Measurements from ENCODE around the gene HOOK2. TPM values are rescaled to one million over a fixed set of nuclear protein-coding genes. Genes with fewer than 3 reads are reported as not detected.

HOOK2 gene
- polyA plus RNA-seq, 3 donors, result 0.55 to 28.6 (median 1.1) TPM

DNA sequence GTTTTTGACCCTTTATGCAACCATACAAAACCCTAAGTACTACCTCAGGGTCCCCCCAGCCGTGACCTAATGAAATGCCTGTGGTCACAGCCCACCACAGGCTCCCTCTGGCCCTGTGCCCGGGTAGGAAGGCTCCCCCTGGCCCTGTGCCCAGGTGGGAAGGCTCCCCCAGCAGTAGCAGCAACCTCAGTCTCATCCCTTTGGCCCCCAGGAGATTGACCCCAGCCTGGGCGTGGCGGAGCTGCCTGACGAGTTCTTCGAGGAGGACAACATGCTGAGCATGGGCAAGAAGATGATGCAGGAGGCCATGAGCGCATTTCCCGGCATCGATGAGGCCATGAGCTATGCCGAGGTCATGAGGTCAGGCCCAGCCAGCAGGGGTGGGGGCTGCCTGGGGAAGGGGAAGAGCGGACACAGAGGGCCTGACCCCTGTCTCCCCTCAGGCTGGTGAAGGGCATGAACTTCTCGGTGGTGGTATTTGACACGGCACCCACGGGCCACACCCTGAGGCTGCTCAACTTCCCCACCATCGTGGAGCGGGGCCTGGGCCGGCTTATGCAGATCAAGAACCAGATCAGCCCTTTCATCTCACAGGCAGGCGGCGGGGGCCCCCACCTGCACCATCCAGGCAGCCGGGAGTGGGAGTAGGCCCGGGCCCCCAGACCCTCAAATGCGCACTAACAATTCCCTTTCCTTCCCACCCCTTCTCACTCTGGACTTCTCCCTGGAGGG is 30.0 kb downstream of the HOOK2 start:
- Histone ChIP-seq H3K9me3 (replicated peaks in 1 of 2; ENCODE audit: control insufficient read depth in 1 of 2, insufficient read depth in 1 of 2, low read length in 2 of 2) (peaks cover 13 to 18% of the 10 kb centered on the region in 2 donors), H4K20me1 (ENCODE audit: insufficient read depth, low read length) (no peaks in the 10 kb centered on the region), H3K27ac (ENCODE audit: low read depth in 1 of 2, low read length in 2 of 2) (no peak overlapping the region), H3K9ac (ENCODE audit: insufficient read depth, low read length, poor library complexity, severe bottlenecking) (no peak overlapping the region), H3K4me1 (ENCODE audit: control insufficient read depth in 1 of 2, insufficient read depth in 2 of 2, low read length in 2 of 2) (no peaks in the 10 kb centered on the region), H3K79me2 (ENCODE audit: insufficient read depth, low read length) (no peaks in the 10 kb centered on the region), H3K27me3 (ENCODE audit: control insufficient read depth in 2 of 2, insufficient read depth in 2 of 2, low read length in 2 of 2) (peaks cover 0 to 5% of the 10 kb centered on the region in 2 donors), H3K4me2 (replicated peaks; ENCODE audit: extremely low read depth, low read length, poor library complexity, severe bottlenecking) (no peak overlapping the region), H3K36me3 (replicated peaks in 1 of 2; ENCODE audit: control insufficient read depth in 1 of 2, insufficient read depth in 2 of 2, low read length in 2 of 2) (peaks cover 35 to 56% of the 10 kb centered on the region in 2 donors), H2AFZ (ENCODE audit: insufficient read depth, low read depth, low read length, poor library complexity, severe bottlenecking) (no peak overlapping the region), H3K4me3 (replicated peaks in 1 of 3; ENCODE audit: low read depth in 2 of 3, low read length in 3 of 3) (no peak overlapping the region)
- peak overlapping the region in 1 of 7 donors; percentile 38 for H3K27ac Mint-ChIP-seq
- H3K4me3 Mint-ChIP-seq, result no peak overlapping the region
- H3K36me3 Mint-ChIP-seq, result peaks cover 53 to 75% of the 10 kb centered on the region in 2 donors
- TF ChIP-seq, protein P1, sequence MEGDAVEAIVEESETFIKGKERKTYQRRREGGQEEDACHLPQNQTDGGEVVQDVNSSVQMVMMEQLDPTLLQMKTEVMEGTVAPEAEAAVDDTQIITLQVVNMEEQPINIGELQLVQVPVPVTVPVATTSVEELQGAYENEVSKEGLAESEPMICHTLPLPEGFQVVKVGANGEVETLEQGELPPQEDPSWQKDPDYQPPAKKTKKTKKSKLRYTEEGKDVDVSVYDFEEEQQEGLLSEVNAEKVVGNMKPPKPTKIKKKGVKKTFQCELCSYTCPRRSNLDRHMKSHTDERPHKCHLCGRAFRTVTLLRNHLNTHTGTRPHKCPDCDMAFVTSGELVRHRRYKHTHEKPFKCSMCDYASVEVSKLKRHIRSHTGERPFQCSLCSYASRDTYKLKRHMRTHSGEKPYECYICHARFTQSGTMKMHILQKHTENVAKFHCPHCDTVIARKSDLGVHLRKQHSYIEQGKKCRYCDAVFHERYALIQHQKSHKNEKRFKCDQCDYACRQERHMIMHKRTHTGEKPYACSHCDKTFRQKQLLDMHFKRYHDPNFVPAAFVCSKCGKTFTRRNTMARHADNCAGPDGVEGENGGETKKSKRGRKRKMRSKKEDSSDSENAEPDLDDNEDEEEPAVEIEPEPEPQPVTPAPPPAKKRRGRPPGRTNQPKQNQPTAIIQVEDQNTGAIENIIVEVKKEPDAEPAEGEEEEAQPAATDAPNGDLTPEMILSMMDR (IDR thresholded peaks at IDR 0.05), result no peak
- DNase-seq, result no peak
- peaks cover 6 to 10% (median 8%) of the 10 kb centered on the region in 3 donors for H3K27me3 Mint-ChIP-seq (ENCODE audit: low read depth in 3 of 3)
- WGBS (ENCODE audit: insufficient coverage), result 82% methylated on average over 20 of the region's 22 CpGs
- intact Hi-C loops (cut with micrococcal nuclease), result no loop called here
- H3K4me1 Mint-ChIP-seq, result peaks cover 4% of the 10 kb centered on the region
- peaks cover 12 to 20% (median 16%) of the 10 kb centered on the region in 7 donors for H3K9me3 Mint-ChIP-seq

GRCh38 chr19:12737835-12738351 is 37.5 kb downstream of the HOOK2 start:
- peaks cover 34% of the 10 kb centered on the region for H3K4me1 Mint-ChIP-seq
- H3K4me3 Mint-ChIP-seq, result peak overlapping the region; percentile 99
- TF ChIP-seq, protein P1 (IDR thresholded peaks at IDR 0.05), result no peak
- Histone ChIP-seq H3K4me1 (ENCODE audit: control insufficient read depth in 1 of 2, insufficient read depth in 2 of 2, low read length in 2 of 2) (peaks cover 35 to 41% of the 10 kb centered on the region in 2 donors), H3K27me3 (ENCODE audit: control insufficient read depth in 2 of 2, insufficient read depth in 2 of 2, low read length in 2 of 2) (no peaks in the 10 kb centered on the region), H3K4me2 (replicated peaks; ENCODE audit: extremely low read depth, low read length, poor library complexity, severe bottlenecking) (peak overlapping the region; percentile 92), H3K9ac (ENCODE audit: insufficient read depth, low read length, poor library complexity, severe bottlenecking) (peak overlapping the region; percentile 74), H3K9me3 (replicated peaks in 1 of 2; ENCODE audit: control insufficient read depth in 1 of 2, insufficient read depth in 1 of 2, low read length in 2 of 2) (no peaks in the 10 kb centered on the region), H3K36me3 (replicated peaks in 1 of 2; ENCODE audit: control insufficient read depth in 1 of 2, insufficient read depth in 2 of 2, low read length in 2 of 2) (peaks cover 7 to 24% of the 10 kb centered on the region in 2 donors), H3K4me3 (replicated peaks in 1 of 3; ENCODE audit: low read depth in 2 of 3, low read length in 3 of 3) (peak overlapping the region; percentile 66 to 97 (median 81)), H3K27ac (ENCODE audit: low read depth in 1 of 2, low read length in 2 of 2) (peak overlapping the region; percentile 46 to 93), H2AFZ (ENCODE audit: insufficient read depth, low read depth, low read length, poor library complexity, severe bottlenecking) (peak overlapping the region; percentile 85), H4K20me1 (ENCODE audit: insufficient read depth, low read length) (peaks cover 11% of the 10 kb centered on the region), H3K79me2 (ENCODE audit: insufficient read depth, low read length) (peaks cover 46% of the 10 kb centered on the region)
- H3K27me3 Mint-ChIP-seq (ENCODE audit: low read depth in 3 of 3), result peaks cover 0 to 2% (median 0%) of the 10 kb centered on the region in 3 donors
- DNase-seq, result no peak
- H3K27ac Mint-ChIP-seq, result peak overlapping the region in 6 of 7 donors; percentile 92 to 98 (median 96)
- 4% methylated on average over 11 of the region's 13 CpGs for WGBS (ENCODE audit: insufficient coverage)
- intact Hi-C loops (cut with micrococcal nuclease), result loop anchor here in 1 of 2 donors (2.0 to 5.0 kb wide), 2 partner anchors 15 to 56 kb away; partner anchors contain the start of genes DHPS and TNPO2
- peaks cover 24 to 42% of the 10 kb centered on the region in 2 donors for H3K36me3 Mint-ChIP-seq
- no peaks in the 10 kb centered on the region for H3K9me3 Mint-ChIP-seq

Measured in CD14-positive monocyte (primary cell).